Peyer's patch (tissue), 4 donors: ENCODE data around the gene NUP50.

ENCODE experiments used
- CTCF ChIP-seq, 6 experiments: fragments of 450-650 bp in 4 of 6; fragments of 200-600 bp in 2 of 6; sonication (generic) in 1 of 6; IDR thresholded peaks; one replicate each; pipeline ENCODE4 v1.5.1; 2017 to 2019; ENCODE audit warnings: antibody characterized with exemption in 6 of 6, mild to moderate bottlenecking in 3 of 6, moderate library complexity in 1 of 6
- POLR2A ChIP-seq, 2 donors: fragments of 450-650 bp; IDR thresholded peaks; one replicate each; pipeline ENCODE4 v1.5.1; 2017; ENCODE audit warnings: antibody characterized with exemption in 2 of 2, mild to moderate bottlenecking in 2 of 2, moderate library complexity in 2 of 2

GRCh38 chr22:45155050-45155840 is 8.5 kb upstream of the NUP50 start:
- TF ChIP-seq POLR2A (IDR thresholded peaks at IDR 0.05) (no peak), CTCF (IDR thresholded peaks at IDR 0.05) (no peak)
